Keratinocyte (primary cell): ENCODE data around the gene ELF3. TPM values are rescaled to one million over a fixed set of nuclear protein-coding genes. Genes with fewer than 3 reads are reported as not detected.
"Not testable (repeated sequence)": the region's sequence is repeated elsewhere in the genome, so short reads cannot be mapped to it uniquely, and the experiment has no call there.

ENCODE experiments used
- DNase-seq: peaks from one replicate; pipeline ENCODE4 v3.0.0-alpha.2; 2011; ENCODE audit warnings: low read depth, missing footprints, low spot score
- FAIRE-seq: peaks from 2 replicates; lab custom pipeline; 2011; peaks lifted over from hg19 to GRCh38; lab: Jason Lieb, UNC
- H2AFZ ChIP-seq: 2 replicates; pipeline ENCODE4 v1.6.0; 2012; ENCODE audit warnings: low read length, control low read depth, inconsistent platforms; ENCODE audit not compliant: control insufficient read depth
- H3K27ac ChIP-seq: 2 replicates; pipeline ENCODE4 v1.5.1; 2011; ENCODE audit warnings: low read length; ENCODE audit not compliant: control insufficient read depth, insufficient read depth
- H3K27me3 ChIP-seq: 3 replicates; pipeline ENCODE4 v1.6.0; 2011; ENCODE audit warnings: low read length; ENCODE audit not compliant: control insufficient read depth, insufficient read depth; ENCODE audit errors: extremely low read depth
- H3K36me3 ChIP-seq, 2 experiments: 2 replicates in 1 of 2; 3 replicates in 1 of 2; pipeline ENCODE4 v1.5.1; 2011; ENCODE audit warnings: low read length in 2 of 2, mild to moderate bottlenecking in 1 of 2; ENCODE audit not compliant: control insufficient read depth in 2 of 2, insufficient read depth in 2 of 2; ENCODE audit errors: extremely low read depth in 1 of 2
- H3K4me1 ChIP-seq: 3 replicates; pipeline ENCODE4 v1.5.1; 2011; ENCODE audit warnings: low read length; ENCODE audit not compliant: control insufficient read depth, insufficient read depth; ENCODE audit errors: extremely low read depth
- H3K4me2 ChIP-seq: 3 replicates; pipeline ENCODE4 v1.6.0; 2011; ENCODE audit warnings: low read depth, low read length; ENCODE audit not compliant: control insufficient read depth, insufficient read depth; ENCODE audit errors: extremely low read depth
- H3K4me3 ChIP-seq, 3 experiments: fragments of 200-600 bp in 1 of 3; sonication (generic) in 1 of 3; 2 replicates in 2 of 3; 3 replicates in 1 of 3; pipeline ENCODE4 v1.5.1; 2011 to 2016; ENCODE audit warnings: low read length in 3 of 3, mild to moderate bottlenecking in 3 of 3, control low read depth in 2 of 3, inconsistent platforms in 1 of 3, low read depth in 1 of 3, mixed read lengths in 1 of 3, mixed run types in 1 of 3, moderate library complexity in 1 of 3; ENCODE audit not compliant: control insufficient read depth in 2 of 3, insufficient read depth in 2 of 3; ENCODE audit errors: extremely low read depth in 1 of 3
- H3K79me2 ChIP-seq: 2 replicates; pipeline ENCODE4 v1.6.0; 2012; ENCODE audit warnings: low read length; ENCODE audit not compliant: control insufficient read depth, insufficient read depth
- H3K9ac ChIP-seq: 3 replicates; pipeline ENCODE4 v1.6.0; 2011; ENCODE audit warnings: low read length; ENCODE audit not compliant: control insufficient read depth, insufficient read depth; ENCODE audit errors: extremely low read depth
- H3K9me1 ChIP-seq: 3 replicates; pipeline ENCODE4 v1.6.0; 2011; ENCODE audit warnings: low read length; ENCODE audit not compliant: control insufficient read depth, insufficient read depth; ENCODE audit errors: extremely low read depth
- H3K9me3 ChIP-seq: 2 replicates; pipeline ENCODE4 v1.5.1; 2012; ENCODE audit warnings: low read depth, low read length; ENCODE audit not compliant: control insufficient read depth
- H4K20me1 ChIP-seq: 3 replicates; pipeline ENCODE4 v1.6.0; 2011; ENCODE audit warnings: low read length; ENCODE audit not compliant: control insufficient read depth, insufficient read depth; ENCODE audit errors: extremely low read depth
- CTCF ChIP-seq, 3 experiments: IDR thresholded peaks in 1 of 3; conservative IDR thresholded peaks in 1 of 3; optimal IDR thresholded peaks in 1 of 3; 2 replicates in 2 of 3; 3 replicates in 1 of 3; pipeline versions ENCODE3 to v1.5.1; 2011; ENCODE audit warnings: low read length in 3 of 3, mild to moderate bottlenecking in 3 of 3, moderate library complexity in 2 of 3, control low read depth in 1 of 3, inconsistent platforms in 1 of 3; ENCODE audit not compliant: insufficient read depth in 2 of 3; ENCODE audit errors: extremely low read depth in 1 of 3
- EZH2 ChIP-seq: IDR thresholded peaks from one replicate; pipeline ENCODE4 v1.6.1; 2012; ENCODE audit warnings: inconsistent platforms, mild to moderate bottlenecking, low read length, moderate library complexity
- dilution Hi-C: fragments of 300-500 bp; cut with MboI; formaldehyde crosslinking; loops from one replicate; pipeline ENCODE4 v1.7.0; 2020; ENCODE audit warnings: low sequenced_read_pairs; ENCODE audit not compliant: extremely low pct_ligation_motif_present
- polyA plus RNA-seq, 5 experiments: library from polyadenylated mRNA; depleted of rRNA in 3 of 5; stranded (reverse) in 3 of 5; stranded (forward) in 1 of 5; unstranded in 1 of 5; fragments of >200 nt; gene quantifications; 1 replicate in 1 of 5; 2 replicates in 3 of 5; 3 replicates in 1 of 5; pipeline versions ENCODE4 v1.2.1 to v1.2.3, GENCODE V29; 2011 to 2012; ENCODE audit warnings: missing spikeins in 2 of 5, low read depth in 1 of 5, low replicate concordance in 1 of 5

ELF3 gene
- polyA plus RNA-seq, 1 donor (not counting 4 experiments of a cell fraction or from before 2014, with no cell fraction given): 0.51 TPM

GRCh38 chr1:202054094-202054493, 43.7 kb downstream of the ELF3 start:
- Histone ChIP-seq H2AFZ (no peak overlapping the region), H3K4me3 (no peak overlapping the region), H3K27me3 (no peaks in the 10 kb centered on the region), H3K27ac (no peak overlapping the region), H3K36me3 (no peaks in the 10 kb centered on the region), H3K79me2 (no peaks in the 10 kb centered on the region), H3K4me2 (no peak overlapping the region), H4K20me1 (no peaks in the 10 kb centered on the region), H3K9me3 (no peaks in the 10 kb centered on the region), H3K4me1 (peaks cover 21% of the 10 kb centered on the region), H3K9me1 (no peaks in the 10 kb centered on the region), H3K9ac (no peak overlapping the region)
- no peak for DNase-seq
- TF ChIP-seq CTCF (optimal IDR thresholded peaks at IDR 0.05 in 1 of 3, IDR thresholded peaks at IDR 0.05 in 1 of 3, conservative IDR thresholded peaks at IDR 0.05 in 1 of 3; ENCODE audit: extremely low read depth in 1 of 3, insufficient read depth in 2 of 3, low read length in 3 of 3): no peak
- dilution Hi-C loops: no loop called here
- no peak for FAIRE-seq

DNA sequence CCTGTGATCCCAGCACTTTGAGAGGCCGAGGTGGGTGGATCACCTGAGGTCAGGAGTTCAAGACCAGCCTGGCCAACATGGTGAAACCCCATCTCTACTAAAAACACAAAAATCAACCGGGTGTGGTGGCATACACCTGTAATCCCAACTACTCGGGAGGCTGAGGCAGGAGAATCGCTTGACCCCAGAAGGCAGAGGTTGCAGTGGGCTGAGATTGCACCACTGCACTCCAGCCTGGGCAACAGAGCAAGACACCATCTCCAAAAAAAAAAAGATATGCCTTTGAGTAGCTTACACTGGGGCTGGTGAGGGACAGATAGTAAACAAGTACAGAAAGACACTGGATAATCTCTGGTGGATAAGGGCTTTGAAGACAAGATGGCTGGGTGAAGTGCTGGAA, 44.3 kb downstream of the ELF3 start:
- H2AFZ ChIP-seq, H3K27me3 ChIP-seq, H4K20me1 ChIP-seq, H3K36me3 ChIP-seq, H3K9me3 ChIP-seq, H3K9me1 ChIP-seq, H3K79me2 ChIP-seq, H3K4me3 ChIP-seq, H3K4me2 ChIP-seq, DNase-seq, FAIRE-seq, H3K27ac ChIP-seq, dilution Hi-C loops, H3K9ac ChIP-seq: not testable (repeated sequence)
- peaks cover 21% of the 10 kb centered on the region for H3K4me1 ChIP-seq

DNA sequence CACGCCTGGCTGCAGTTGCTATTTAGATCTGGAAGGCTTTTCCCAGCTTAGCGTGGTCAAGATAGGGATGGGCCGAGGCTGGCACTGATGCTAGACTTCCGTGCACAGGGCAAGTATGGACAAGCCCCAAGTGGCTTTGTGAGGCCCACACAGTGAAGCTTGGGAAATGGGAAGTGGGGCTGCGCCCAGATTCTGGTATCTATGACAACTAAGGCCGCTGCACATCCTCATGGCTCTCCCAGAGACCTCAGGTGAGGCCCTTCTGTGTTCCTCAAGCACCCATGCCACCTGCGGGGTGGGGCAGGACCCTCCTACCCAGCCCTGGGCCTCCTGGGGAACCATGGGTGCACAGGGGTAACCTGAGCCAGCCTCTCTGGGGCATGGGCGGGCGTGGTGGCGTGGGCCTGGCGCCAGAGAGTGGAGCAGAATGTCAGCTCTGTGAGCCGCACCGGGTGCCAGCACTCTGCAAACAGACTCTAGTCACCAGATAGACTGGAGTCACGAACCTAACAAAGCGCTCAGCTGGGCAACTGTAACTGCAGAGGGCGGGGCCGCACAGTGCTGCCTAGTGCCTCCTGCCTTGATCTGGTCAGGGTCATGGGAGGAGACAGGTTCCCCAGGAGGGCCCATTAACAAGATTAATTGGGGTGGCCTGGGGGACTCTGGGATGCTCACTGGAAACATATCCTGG, 46.4 kb downstream of the ELF3 start:
- Histone ChIP-seq H2AFZ (peak overlapping the region; percentile 73), H3K9ac (peak overlapping the region; percentile 28), H3K27ac (peak overlapping the region; percentile 23), H3K4me1 (peaks cover 21% of the 10 kb centered on the region), H3K36me3 (no peaks in the 10 kb centered on the region), H3K79me2 (no peaks in the 10 kb centered on the region), H3K27me3 (no peaks in the 10 kb centered on the region), H3K4me2 (peak overlapping the region; percentile 30), H3K4me3 (no peak overlapping the region), H3K9me3 (no peaks in the 10 kb centered on the region), H4K20me1 (no peaks in the 10 kb centered on the region), H3K9me1 (no peaks in the 10 kb centered on the region)
- peak; percentile 67 for FAIRE-seq
- dilution Hi-C loops: no loop called here
- no peak for DNase-seq
- TF ChIP-seq EZH2 (no peak), CTCF (optimal IDR thresholded peaks at IDR 0.05 in 1 of 3, IDR thresholded peaks at IDR 0.05 in 1 of 3, conservative IDR thresholded peaks at IDR 0.05 in 1 of 3; ENCODE audit: extremely low read depth in 1 of 3, insufficient read depth in 2 of 3, low read length in 3 of 3) (no peak)

DNA sequence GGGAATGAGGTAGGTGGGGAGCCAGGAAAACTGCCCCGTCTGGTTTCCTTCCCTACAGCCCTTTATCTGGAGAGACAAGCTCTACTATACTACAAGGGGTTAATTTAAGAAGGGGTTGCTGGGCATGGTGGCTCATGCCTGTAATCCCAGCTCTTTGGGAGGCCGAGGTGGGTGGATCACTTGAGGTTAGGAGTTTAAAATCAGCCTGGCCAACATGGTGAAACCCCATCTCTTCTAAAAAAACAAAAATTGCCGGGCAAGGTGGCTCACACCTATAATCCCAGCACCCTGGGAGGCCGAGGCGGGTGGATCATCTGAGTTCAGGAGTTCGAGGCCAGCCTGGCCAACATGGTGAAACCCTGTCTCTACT, 46.9 kb downstream of the ELF3 start:
- dilution Hi-C loops, H3K4me3 ChIP-seq, H3K9me1 ChIP-seq, H3K9me3 ChIP-seq, H2AFZ ChIP-seq, H4K20me1 ChIP-seq, H3K36me3 ChIP-seq, DNase-seq, H3K4me2 ChIP-seq, FAIRE-seq, H3K79me2 ChIP-seq, H3K9ac ChIP-seq, H3K27me3 ChIP-seq: not testable (repeated sequence)
- H3K4me1 ChIP-seq: peaks cover 21% of the 10 kb centered on the region
- peak overlapping the region; percentile 23 for H3K27ac ChIP-seq
